ENCODE results near the gene KRTAP10-3.
"Not testable (repeated sequence)": the region's sequence is repeated elsewhere in the genome, so short reads cannot be mapped to it uniquely, and the experiment has no call there.

KRTAP10-3 gene

GRCh38 chr21:44589586-44590305 is 31.2 kb upstream of the KRTAP10-3 start:
- DNase-seq, result no peak

- DNase-seq, result no peak
These were observed 30.5 kb upstream of the KRTAP10-3 start for GRCh38 chr21:44589094-44589493.

- DNase-seq, result no peak
These were observed 27.3 kb upstream of the KRTAP10-3 start for GRCh38 chr21:44585892-44586291.

- no peak for DNase-seq
These were observed 25.2 kb upstream of the KRTAP10-3 start for GRCh38 chr21:44583800-44584147.

- no peak for DNase-seq
These were observed 24.6 kb upstream of the KRTAP10-3 start for GRCh38 chr21:44583089-44583799.

GRCh38 chr21:44582055-44582454 is 23.5 kb upstream of the KRTAP10-3 start:
- DNase-seq, result no peak

GRCh38 chr21:44581158-44581557 is 22.6 kb upstream of the KRTAP10-3 start:
- no peak for DNase-seq

GRCh38 chr21:44580231-44580821 is 21.7 kb upstream of the KRTAP10-3 start, which contains the start of gene KRTAP10-5:
Gene KRTAP10-5 (minus strand): TSS chr21:44580604. CDS start chr21:44580578, 26 bp downstream.
- not testable (repeated sequence) for DNase-seq

- DNase-seq, result no peak
These were observed 21.2 kb upstream of the KRTAP10-3 start for GRCh38 chr21:44579833-44580144.

GRCh38 chr21:44579056-44579832 is 20.6 kb upstream of the KRTAP10-3 start:
- no peak for DNase-seq

- DNase-seq, result no peak
These were observed 19.9 kb upstream of the KRTAP10-3 start for GRCh38 chr21:44578371-44579055.

- DNase-seq, result no peak
These were observed 17.4 kb upstream of the KRTAP10-3 start for GRCh38 chr21:44576025-44576420.

- no peak for DNase-seq
These were observed 16.9 kb upstream of the KRTAP10-3 start for GRCh38 chr21:44575307-44576024.

GRCh38 chr21:44574457-44575306 is 16.1 kb upstream of the KRTAP10-3 start:
- DNase-seq, result no peak

GRCh38 chr21:44573630-44574456 is 15.2 kb upstream of the KRTAP10-3 start, which contains the start of gene KRTAP10-4:
Gene KRTAP10-4 (plus strand): TSS chr21:44573729. CDS start chr21:44573759, 30 bp downstream.
- DNase-seq, result not testable (repeated sequence)

- peak; percentile 20 for DNase-seq
These were observed 14.5 kb upstream of the KRTAP10-3 start for GRCh38 chr21:44572959-44573583.

GRCh38 chr21:44571844-44572782 is 13.5 kb upstream of the KRTAP10-3 start:
- no peak for DNase-seq

- DNase-seq, result no peak
These were observed 12.7 kb upstream of the KRTAP10-3 start for GRCh38 chr21:44571296-44571695.
